Gastrocnemius medialis (tissue), 4 donors: Measurements from ENCODE around the gene KTN1.

Source experiments
- CTCF ChIP-seq, 5 experiments: fragments of 450-650 bp in 3 of 5; fragments of 200-600 bp in 2 of 5; sonication (generic) in 2 of 5; IDR thresholded peaks in 4 of 5; conservative IDR thresholded peaks in 1 of 5; 1 replicate in 4 of 5; 2 replicates in 1 of 5; pipeline ENCODE4 v1.5.1; 2016 to 2019; ENCODE audit warnings: antibody characterized with exemption in 5 of 5, mild to moderate bottlenecking in 3 of 5, moderate library complexity in 3 of 5
- POLR2A ChIP-seq, 2 donors: fragments of 450-650 bp; IDR thresholded peaks; one replicate each; pipeline ENCODE4 v1.6.1; 2017; ENCODE audit warnings: antibody characterized with exemption in 2 of 2, mild to moderate bottlenecking in 2 of 2, moderate library complexity in 2 of 2

- TF ChIP-seq CTCF (IDR thresholded peaks at IDR 0.05 in 4 of 5, conservative IDR thresholded peaks at IDR 0.05 in 1 of 5), result no peak
- no peak for TF ChIP-seq POLR2A (IDR thresholded peaks at IDR 0.05)
These were observed 122.5 kb downstream of the KTN1 start for GRCh38 chr14:55702511-55702910.
